Keratinocyte (primary cell): ENCODE measurements around the gene PLSCR4. TPM values are rescaled to one million over a fixed set of nuclear protein-coding genes. Genes with fewer than 3 reads are reported as not detected.
"Not testable (repeated sequence)": the region's sequence is repeated elsewhere in the genome, so short reads cannot be mapped to it uniquely, and the experiment has no call there.

Experiments used
- DNase-seq: peaks from one replicate; pipeline ENCODE4 v3.0.0-alpha.2; 2011; ENCODE audit warnings: low read depth, missing footprints, low spot score
- FAIRE-seq: peaks from 2 replicates; lab custom pipeline; 2011; peaks lifted over from hg19 to GRCh38; lab: Jason Lieb, UNC
- H2AFZ ChIP-seq: 2 replicates; pipeline ENCODE4 v1.6.0; 2012; ENCODE audit warnings: low read length, control low read depth, inconsistent platforms; ENCODE audit not compliant: control insufficient read depth
- H3K27ac ChIP-seq: 2 replicates; pipeline ENCODE4 v1.5.1; 2011; ENCODE audit warnings: low read length; ENCODE audit not compliant: control insufficient read depth, insufficient read depth
- H3K27me3 ChIP-seq: 3 replicates; pipeline ENCODE4 v1.6.0; 2011; ENCODE audit warnings: low read length; ENCODE audit not compliant: control insufficient read depth, insufficient read depth; ENCODE audit errors: extremely low read depth
- H3K36me3 ChIP-seq, 2 experiments: 2 replicates in 1 of 2; 3 replicates in 1 of 2; pipeline ENCODE4 v1.5.1; 2011; ENCODE audit warnings: low read length in 2 of 2, mild to moderate bottlenecking in 1 of 2; ENCODE audit not compliant: control insufficient read depth in 2 of 2, insufficient read depth in 2 of 2; ENCODE audit errors: extremely low read depth in 1 of 2
- H3K4me1 ChIP-seq: 3 replicates; pipeline ENCODE4 v1.5.1; 2011; ENCODE audit warnings: low read length; ENCODE audit not compliant: control insufficient read depth, insufficient read depth; ENCODE audit errors: extremely low read depth
- H3K4me2 ChIP-seq: 3 replicates; pipeline ENCODE4 v1.6.0; 2011; ENCODE audit warnings: low read depth, low read length; ENCODE audit not compliant: control insufficient read depth, insufficient read depth; ENCODE audit errors: extremely low read depth
- H3K4me3 ChIP-seq, 3 experiments: fragments of 200-600 bp in 1 of 3; sonication (generic) in 1 of 3; 2 replicates in 2 of 3; 3 replicates in 1 of 3; pipeline ENCODE4 v1.5.1; 2011 to 2016; ENCODE audit warnings: low read length in 3 of 3, mild to moderate bottlenecking in 3 of 3, control low read depth in 2 of 3, inconsistent platforms in 1 of 3, low read depth in 1 of 3, mixed read lengths in 1 of 3, mixed run types in 1 of 3, moderate library complexity in 1 of 3; ENCODE audit not compliant: control insufficient read depth in 2 of 3, insufficient read depth in 2 of 3; ENCODE audit errors: extremely low read depth in 1 of 3
- H3K79me2 ChIP-seq: 2 replicates; pipeline ENCODE4 v1.6.0; 2012; ENCODE audit warnings: low read length; ENCODE audit not compliant: control insufficient read depth, insufficient read depth
- H3K9ac ChIP-seq: 3 replicates; pipeline ENCODE4 v1.6.0; 2011; ENCODE audit warnings: low read length; ENCODE audit not compliant: control insufficient read depth, insufficient read depth; ENCODE audit errors: extremely low read depth
- H3K9me1 ChIP-seq: 3 replicates; pipeline ENCODE4 v1.6.0; 2011; ENCODE audit warnings: low read length; ENCODE audit not compliant: control insufficient read depth, insufficient read depth; ENCODE audit errors: extremely low read depth
- H3K9me3 ChIP-seq: 2 replicates; pipeline ENCODE4 v1.5.1; 2012; ENCODE audit warnings: low read depth, low read length; ENCODE audit not compliant: control insufficient read depth
- H4K20me1 ChIP-seq: 3 replicates; pipeline ENCODE4 v1.6.0; 2011; ENCODE audit warnings: low read length; ENCODE audit not compliant: control insufficient read depth, insufficient read depth; ENCODE audit errors: extremely low read depth
- EZH2 ChIP-seq: IDR thresholded peaks from one replicate; pipeline ENCODE4 v1.6.1; 2012; ENCODE audit warnings: inconsistent platforms, mild to moderate bottlenecking, low read length, moderate library complexity
- dilution Hi-C: fragments of 300-500 bp; cut with MboI; formaldehyde crosslinking; loops from one replicate; pipeline ENCODE4 v1.7.0; 2020; ENCODE audit warnings: low sequenced_read_pairs; ENCODE audit not compliant: extremely low pct_ligation_motif_present
- polyA plus RNA-seq, 5 experiments: library from polyadenylated mRNA; depleted of rRNA in 3 of 5; stranded (reverse) in 3 of 5; stranded (forward) in 1 of 5; unstranded in 1 of 5; fragments of >200 nt; gene quantifications; 1 replicate in 1 of 5; 2 replicates in 3 of 5; 3 replicates in 1 of 5; pipeline versions ENCODE4 v1.2.1 to v1.2.3, GENCODE V29; 2011 to 2012; ENCODE audit warnings: missing spikeins in 2 of 5, low read depth in 1 of 5, low replicate concordance in 1 of 5
- TF ChIP-seq, protein P1 (sequence below), 3 experiments: IDR thresholded peaks in 1 of 3; conservative IDR thresholded peaks in 1 of 3; optimal IDR thresholded peaks in 1 of 3; 2 replicates in 2 of 3; 3 replicates in 1 of 3; pipeline versions ENCODE3 to v1.5.1; 2011; ENCODE audit warnings: low read length in 3 of 3, mild to moderate bottlenecking in 3 of 3, moderate library complexity in 2 of 3, control low read depth in 1 of 3, inconsistent platforms in 1 of 3; ENCODE audit not compliant: insufficient read depth in 2 of 3; ENCODE audit errors: extremely low read depth in 1 of 3

Gene PLSCR4
- polyA plus RNA-seq, 1 donor (not counting 4 experiments of a cell fraction or from before 2014, with no cell fraction given) = 1.5 TPM

GRCh38 chr3:146256851-146257486 is 6.1 kb upstream of the PLSCR4 start:
- FAIRE-seq = no peak
- no peak overlapping the region for H3K4me2 ChIP-seq

GRCh38 chr3:146252445-146252844 is 1.5 kb upstream of the PLSCR4 start:
- H3K9me1 ChIP-seq, H4K20me1 ChIP-seq, H3K79me2 ChIP-seq, DNase-seq, H3K36me3 ChIP-seq, H3K4me1 ChIP-seq, FAIRE-seq, H3K27ac ChIP-seq, H3K4me3 ChIP-seq, H3K27me3 ChIP-seq, dilution Hi-C loops, H2AFZ ChIP-seq, H3K9me3 ChIP-seq, H3K4me2 ChIP-seq, H3K9ac ChIP-seq: not testable (repeated sequence)

More at GRCh38 chr3:146256851-146257486, 6.1 kb upstream of the PLSCR4 start:
- TF ChIP-seq EZH2 = no peak
- TF ChIP-seq, protein P1, sequence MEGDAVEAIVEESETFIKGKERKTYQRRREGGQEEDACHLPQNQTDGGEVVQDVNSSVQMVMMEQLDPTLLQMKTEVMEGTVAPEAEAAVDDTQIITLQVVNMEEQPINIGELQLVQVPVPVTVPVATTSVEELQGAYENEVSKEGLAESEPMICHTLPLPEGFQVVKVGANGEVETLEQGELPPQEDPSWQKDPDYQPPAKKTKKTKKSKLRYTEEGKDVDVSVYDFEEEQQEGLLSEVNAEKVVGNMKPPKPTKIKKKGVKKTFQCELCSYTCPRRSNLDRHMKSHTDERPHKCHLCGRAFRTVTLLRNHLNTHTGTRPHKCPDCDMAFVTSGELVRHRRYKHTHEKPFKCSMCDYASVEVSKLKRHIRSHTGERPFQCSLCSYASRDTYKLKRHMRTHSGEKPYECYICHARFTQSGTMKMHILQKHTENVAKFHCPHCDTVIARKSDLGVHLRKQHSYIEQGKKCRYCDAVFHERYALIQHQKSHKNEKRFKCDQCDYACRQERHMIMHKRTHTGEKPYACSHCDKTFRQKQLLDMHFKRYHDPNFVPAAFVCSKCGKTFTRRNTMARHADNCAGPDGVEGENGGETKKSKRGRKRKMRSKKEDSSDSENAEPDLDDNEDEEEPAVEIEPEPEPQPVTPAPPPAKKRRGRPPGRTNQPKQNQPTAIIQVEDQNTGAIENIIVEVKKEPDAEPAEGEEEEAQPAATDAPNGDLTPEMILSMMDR (optimal IDR thresholded peaks at IDR 0.05 in 1 of 3, IDR thresholded peaks at IDR 0.05 in 1 of 3, conservative IDR thresholded peaks at IDR 0.05 in 1 of 3; ENCODE audit: extremely low read depth in 1 of 3, insufficient read depth in 2 of 3, low read length in 3 of 3) = no peak
- no peak overlapping the region for H3K9ac ChIP-seq
- H3K27ac ChIP-seq = no peak overlapping the region
- H3K9me3 ChIP-seq = no peaks in the 10 kb centered on the region
- dilution Hi-C loops = no loop called here
- H3K36me3 ChIP-seq = no peaks in the 10 kb centered on the region
- no peaks in the 10 kb centered on the region for H4K20me1 ChIP-seq
- no peaks in the 10 kb centered on the region for H3K9me1 ChIP-seq
- DNase-seq = no peak
- H3K4me1 ChIP-seq = no peaks in the 10 kb centered on the region
- no peak overlapping the region for H2AFZ ChIP-seq
- H3K4me3 ChIP-seq = no peak overlapping the region
- H3K79me2 ChIP-seq = no peaks in the 10 kb centered on the region
- H3K27me3 ChIP-seq = no peaks in the 10 kb centered on the region

DNA sequence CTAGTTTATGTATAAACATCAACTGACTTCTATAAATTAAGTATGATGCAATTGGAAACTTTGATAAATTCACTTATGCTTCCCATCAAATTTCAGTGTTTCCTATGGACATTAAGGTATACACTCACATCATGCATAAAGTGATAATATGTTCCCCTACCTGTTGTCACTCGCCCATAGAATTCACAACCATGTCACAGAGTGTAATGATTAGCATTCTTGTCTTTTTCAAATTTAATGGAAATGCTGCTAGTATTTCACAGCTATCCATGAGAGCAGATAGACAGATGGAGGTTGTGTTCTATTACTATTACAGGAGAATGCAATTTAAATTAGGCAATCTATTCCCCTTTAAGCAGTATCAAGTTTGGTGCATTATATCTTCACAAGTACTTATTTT is 984 bp downstream of the PLSCR4 start:
- no peak overlapping the region for H2AFZ ChIP-seq
- H3K9ac ChIP-seq = no peak overlapping the region
- no peak for DNase-seq
- peaks cover 5% of the 10 kb centered on the region for H3K4me1 ChIP-seq
- no peaks in the 10 kb centered on the region for H3K36me3 ChIP-seq
- H3K9me3 ChIP-seq = no peaks in the 10 kb centered on the region
- no peaks in the 10 kb centered on the region for H4K20me1 ChIP-seq
- no peak for FAIRE-seq
- peak overlapping the region in 2 of 3 experiments; percentile 77 to 91 for H3K4me3 ChIP-seq
- H3K4me2 ChIP-seq = peak overlapping the region; percentile 83
- no peaks in the 10 kb centered on the region for H3K79me2 ChIP-seq
- TF ChIP-seq, protein P1 (optimal IDR thresholded peaks at IDR 0.05 in 1 of 3, IDR thresholded peaks at IDR 0.05 in 1 of 3, conservative IDR thresholded peaks at IDR 0.05 in 1 of 3; ENCODE audit: extremely low read depth in 1 of 3, insufficient read depth in 2 of 3, low read length in 3 of 3) = no peak
- no peak for TF ChIP-seq EZH2
- H3K27me3 ChIP-seq = no peaks in the 10 kb centered on the region
- dilution Hi-C loops = no loop called here
- no peak overlapping the region for H3K27ac ChIP-seq
- no peaks in the 10 kb centered on the region for H3K9me1 ChIP-seq
